ENCODE data around the gene PAXX.

- TF ChIP-seq, protein P1, sequence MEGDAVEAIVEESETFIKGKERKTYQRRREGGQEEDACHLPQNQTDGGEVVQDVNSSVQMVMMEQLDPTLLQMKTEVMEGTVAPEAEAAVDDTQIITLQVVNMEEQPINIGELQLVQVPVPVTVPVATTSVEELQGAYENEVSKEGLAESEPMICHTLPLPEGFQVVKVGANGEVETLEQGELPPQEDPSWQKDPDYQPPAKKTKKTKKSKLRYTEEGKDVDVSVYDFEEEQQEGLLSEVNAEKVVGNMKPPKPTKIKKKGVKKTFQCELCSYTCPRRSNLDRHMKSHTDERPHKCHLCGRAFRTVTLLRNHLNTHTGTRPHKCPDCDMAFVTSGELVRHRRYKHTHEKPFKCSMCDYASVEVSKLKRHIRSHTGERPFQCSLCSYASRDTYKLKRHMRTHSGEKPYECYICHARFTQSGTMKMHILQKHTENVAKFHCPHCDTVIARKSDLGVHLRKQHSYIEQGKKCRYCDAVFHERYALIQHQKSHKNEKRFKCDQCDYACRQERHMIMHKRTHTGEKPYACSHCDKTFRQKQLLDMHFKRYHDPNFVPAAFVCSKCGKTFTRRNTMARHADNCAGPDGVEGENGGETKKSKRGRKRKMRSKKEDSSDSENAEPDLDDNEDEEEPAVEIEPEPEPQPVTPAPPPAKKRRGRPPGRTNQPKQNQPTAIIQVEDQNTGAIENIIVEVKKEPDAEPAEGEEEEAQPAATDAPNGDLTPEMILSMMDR (conservative IDR thresholded peaks at IDR 0.05; ENCODE audit: low read depth, low read length): no peak
- TF ChIP-seq EZH2phosphoT487 (IDR thresholded peaks at IDR 0.05; ENCODE audit: borderline replicate concordance, low read length): no peak
These were observed 28.0 kb upstream of the PAXX start for GRCh38 chr9:136964171-136964689.
